ENCODE measurements around the gene SLC25A27. TPM values are rescaled to one million over a fixed set of nuclear protein-coding genes. Genes with fewer than 3 reads are reported as not detected.

The SLC25A27 gene
- polyA plus RNA-seq, 1 donor (not counting 4 experiments of a cell fraction or from before 2014, with no cell fraction given): 10.4 TPM

DNA sequence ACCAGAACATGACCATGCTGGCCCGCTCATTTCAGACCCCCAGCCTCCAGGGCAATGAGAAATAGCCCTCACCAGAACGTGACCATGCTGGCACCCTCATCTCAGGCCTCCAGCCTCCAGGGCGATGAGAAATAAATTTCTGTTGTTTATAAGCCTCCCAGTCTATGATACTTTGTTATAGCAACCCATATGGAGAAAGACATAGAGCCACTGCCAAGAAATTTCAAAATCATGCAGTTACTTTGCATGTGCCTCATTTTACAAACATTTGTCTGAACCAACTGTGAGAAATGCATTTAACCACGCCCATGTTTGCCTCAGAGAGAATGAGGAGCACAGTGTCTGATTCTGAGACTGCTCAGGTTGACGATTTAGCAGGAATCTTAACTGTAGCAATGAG, 15.6 kb upstream of the SLC25A27 start:
- DNase-seq (ENCODE audit: low read depth, low spot score) (no peak), FAIRE-seq (peak; percentile 82)
- Histone ChIP-seq H3K36me3 (ENCODE audit: control insufficient read depth in 2 of 2, extremely low read depth in 1 of 2, insufficient read depth in 2 of 2, low read length in 2 of 2) (no peaks in the 10 kb centered on the region), H3K4me2 (ENCODE audit: control insufficient read depth, extremely low read depth, insufficient read depth, low read depth, low read length) (peak overlapping the region; percentile 48), H3K4me3 (ENCODE audit: control insufficient read depth in 2 of 3, extremely low read depth in 1 of 3, insufficient read depth in 2 of 3, low read depth in 1 of 3, low read length in 3 of 3) (no peak overlapping the region), H3K4me1 (ENCODE audit: control insufficient read depth, extremely low read depth, insufficient read depth, low read length) (peaks cover 22% of the 10 kb centered on the region), H3K27ac (ENCODE audit: control insufficient read depth, insufficient read depth, low read length) (peak overlapping the region; percentile 81), H3K79me2 (ENCODE audit: control insufficient read depth, insufficient read depth, low read length) (no peaks in the 10 kb centered on the region), H3K9me3 (ENCODE audit: control insufficient read depth, low read depth, low read length) (no peaks in the 10 kb centered on the region), H4K20me1 (ENCODE audit: control insufficient read depth, extremely low read depth, insufficient read depth, low read length) (no peaks in the 10 kb centered on the region), H3K27me3 (ENCODE audit: control insufficient read depth, extremely low read depth, insufficient read depth, low read length) (no peaks in the 10 kb centered on the region), H2AFZ (ENCODE audit: control insufficient read depth, low read length) (peak overlapping the region; percentile 44), H3K9ac (ENCODE audit: control insufficient read depth, extremely low read depth, insufficient read depth, low read length) (peak overlapping the region; percentile 18), H3K9me1 (ENCODE audit: control insufficient read depth, extremely low read depth, insufficient read depth, low read length) (no peaks in the 10 kb centered on the region)
- dilution Hi-C loops (cut with MboI; ENCODE audit: extremely low pct_ligation_motif_present, low sequenced_read_pairs): no loop called here
- no peak for TF ChIP-seq CTCF (optimal IDR thresholded peaks at IDR 0.05 in 1 of 3, IDR thresholded peaks at IDR 0.05 in 1 of 3, conservative IDR thresholded peaks at IDR 0.05 in 1 of 3; ENCODE audit: extremely low read depth in 1 of 3, insufficient read depth in 2 of 3, low read length in 3 of 3)
- TF ChIP-seq EZH2 (IDR thresholded peaks at IDR 0.05; ENCODE audit: low read length): no peak

GRCh38 chr6:46637933-46638332, 14.8 kb upstream of the SLC25A27 start:
- Histone ChIP-seq H3K4me2 (ENCODE audit: control insufficient read depth, extremely low read depth, insufficient read depth, low read depth, low read length) (peak overlapping the region; percentile 48), H3K4me1 (ENCODE audit: control insufficient read depth, extremely low read depth, insufficient read depth, low read length) (peaks cover 26% of the 10 kb centered on the region), H2AFZ (ENCODE audit: control insufficient read depth, low read length) (no peak overlapping the region), H4K20me1 (ENCODE audit: control insufficient read depth, extremely low read depth, insufficient read depth, low read length) (no peaks in the 10 kb centered on the region), H3K36me3 (ENCODE audit: control insufficient read depth in 2 of 2, extremely low read depth in 1 of 2, insufficient read depth in 2 of 2, low read length in 2 of 2) (no peaks in the 10 kb centered on the region), H3K9ac (ENCODE audit: control insufficient read depth, extremely low read depth, insufficient read depth, low read length) (no peak overlapping the region), H3K9me1 (ENCODE audit: control insufficient read depth, extremely low read depth, insufficient read depth, low read length) (no peaks in the 10 kb centered on the region), H3K27me3 (ENCODE audit: control insufficient read depth, extremely low read depth, insufficient read depth, low read length) (no peaks in the 10 kb centered on the region), H3K79me2 (ENCODE audit: control insufficient read depth, insufficient read depth, low read length) (no peaks in the 10 kb centered on the region), H3K4me3 (ENCODE audit: control insufficient read depth in 2 of 3, extremely low read depth in 1 of 3, insufficient read depth in 2 of 3, low read depth in 1 of 3, low read length in 3 of 3) (no peak overlapping the region), H3K27ac (ENCODE audit: control insufficient read depth, insufficient read depth, low read length) (peak overlapping the region; percentile 81), H3K9me3 (ENCODE audit: control insufficient read depth, low read depth, low read length) (no peaks in the 10 kb centered on the region)
- dilution Hi-C loops (cut with MboI; ENCODE audit: extremely low pct_ligation_motif_present, low sequenced_read_pairs): no loop called here
- TF ChIP-seq CTCF (optimal IDR thresholded peaks at IDR 0.05 in 1 of 3, IDR thresholded peaks at IDR 0.05 in 1 of 3, conservative IDR thresholded peaks at IDR 0.05 in 1 of 3; ENCODE audit: extremely low read depth in 1 of 3, insufficient read depth in 2 of 3, low read length in 3 of 3) (no peak), EZH2 (IDR thresholded peaks at IDR 0.05; ENCODE audit: low read length) (no peak)
- FAIRE-seq (no peak), DNase-seq (ENCODE audit: low read depth, low spot score) (no peak)

Data from keratinocyte (primary cell).